HG02678 (cell line): ENCODE data around the gene FGF22.
"Not testable (repeated sequence)": the region's sequence is repeated elsewhere in the genome, so short reads cannot be mapped to it uniquely, and the experiment has no call there.

ENCODE experiments used
- ATAC-seq: cut with Tn5 transposase; IDR thresholded peaks from one replicate; pipeline ENCODE4 v1.9.1; 2021; ENCODE audit warnings: mild to moderate bottlenecking, moderate library complexity; ENCODE audit not compliant: unreplicated experiment

The FGF22 gene

DNA sequence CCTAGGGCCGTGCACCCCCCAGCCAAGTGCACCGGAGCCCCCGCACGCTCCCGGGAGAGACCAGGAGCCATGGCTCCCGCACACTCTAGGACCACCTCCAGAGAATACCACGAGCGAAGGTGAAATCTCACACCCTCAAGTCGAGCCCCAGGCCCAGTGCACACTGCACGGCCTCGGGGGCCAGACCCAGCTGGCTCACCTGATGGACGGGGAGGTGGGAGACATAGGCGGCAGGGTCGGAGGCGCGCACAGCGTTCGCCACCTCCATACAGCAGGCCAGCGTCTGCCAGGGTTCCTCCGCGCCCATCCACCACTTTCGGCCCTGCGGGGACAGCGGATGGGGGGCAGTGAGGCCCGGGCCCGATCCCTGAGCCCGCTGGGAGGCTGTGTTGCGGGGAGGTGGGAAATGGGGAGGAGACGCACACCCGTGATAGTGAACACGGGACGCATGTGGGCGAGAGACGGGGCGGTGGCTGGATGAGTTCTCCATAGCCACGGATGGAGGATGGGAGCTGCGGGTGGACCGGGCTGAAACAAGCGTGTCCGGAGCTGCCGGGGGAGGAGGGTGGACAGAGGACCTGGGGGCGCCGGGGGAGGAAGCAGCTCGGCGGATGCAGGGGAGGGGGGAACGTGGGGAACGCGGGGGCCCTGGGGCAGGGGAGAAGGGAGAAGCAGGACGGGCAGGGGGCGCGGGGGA, 19.4 kb upstream of the FGF22 start:
- ATAC-seq = no peak

GRCh38 chr19:621191-621590, 18.5 kb upstream of the FGF22 start:
- ATAC-seq = not testable (repeated sequence)

- ATAC-seq = no peak
These were observed 17.9 kb upstream of the FGF22 start for GRCh38 chr19:621819-622218.

DNA sequence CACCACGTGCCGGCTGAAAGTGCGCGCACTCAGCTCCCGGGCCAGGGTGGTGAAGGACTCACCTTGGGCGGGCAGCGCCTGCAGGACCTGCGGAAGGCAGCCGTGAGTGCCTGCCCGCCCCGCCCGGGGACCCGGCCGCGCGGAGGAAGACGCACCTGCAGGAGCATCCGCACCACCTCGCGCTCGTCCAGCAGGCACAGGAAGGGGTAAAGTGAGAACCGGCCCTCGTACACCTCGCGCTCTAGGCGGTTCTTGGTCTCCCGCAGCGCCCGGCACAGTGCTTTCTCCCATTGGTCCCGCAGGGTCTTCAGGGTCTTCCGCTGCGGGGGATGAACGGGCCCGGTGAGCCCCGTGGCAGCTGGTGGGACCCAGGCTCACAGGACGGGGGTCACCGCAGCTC, 17.0 kb upstream of the FGF22 start:
- no peak for ATAC-seq

- no peak for ATAC-seq
These were observed 16.3 kb upstream of the FGF22 start for GRCh38 chr19:623175-623916.

- no peak for ATAC-seq
These were observed 15.7 kb upstream of the FGF22 start for GRCh38 chr19:623974-624373.

DNA sequence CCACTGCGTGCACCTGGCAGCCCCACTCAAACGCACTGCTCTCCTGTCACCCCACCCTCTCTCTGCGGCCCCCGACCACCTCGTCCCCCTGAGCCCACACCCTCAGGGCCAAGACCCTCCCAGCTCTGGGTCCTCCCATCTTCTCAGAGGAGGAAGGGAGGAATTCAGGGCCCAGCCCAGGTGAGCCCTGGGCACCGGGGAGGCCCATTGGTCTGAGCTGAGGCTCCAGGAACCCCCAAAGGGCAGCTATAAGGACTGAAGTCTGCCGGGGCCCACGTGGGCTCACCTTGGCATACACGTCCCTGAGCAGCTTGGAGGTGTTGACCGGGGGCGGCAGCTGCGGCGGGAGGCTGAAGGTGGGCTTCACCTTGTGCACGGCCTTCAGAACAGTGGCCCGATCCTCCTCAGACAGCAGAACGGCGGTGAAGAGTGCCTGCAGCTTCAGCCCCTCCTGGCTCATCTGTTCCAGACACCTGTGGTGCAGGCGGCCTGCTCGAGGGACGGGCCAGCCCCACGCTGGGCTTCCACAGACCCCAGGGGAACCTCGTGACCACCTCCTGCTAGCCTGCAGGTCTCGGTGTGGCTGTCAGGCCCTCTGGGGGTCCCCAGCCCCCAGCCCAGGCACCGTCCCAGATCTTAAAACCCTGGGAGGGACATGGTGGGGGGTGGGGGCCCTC, 15.1 kb upstream of the FGF22 start:
- no peak for ATAC-seq

DNA sequence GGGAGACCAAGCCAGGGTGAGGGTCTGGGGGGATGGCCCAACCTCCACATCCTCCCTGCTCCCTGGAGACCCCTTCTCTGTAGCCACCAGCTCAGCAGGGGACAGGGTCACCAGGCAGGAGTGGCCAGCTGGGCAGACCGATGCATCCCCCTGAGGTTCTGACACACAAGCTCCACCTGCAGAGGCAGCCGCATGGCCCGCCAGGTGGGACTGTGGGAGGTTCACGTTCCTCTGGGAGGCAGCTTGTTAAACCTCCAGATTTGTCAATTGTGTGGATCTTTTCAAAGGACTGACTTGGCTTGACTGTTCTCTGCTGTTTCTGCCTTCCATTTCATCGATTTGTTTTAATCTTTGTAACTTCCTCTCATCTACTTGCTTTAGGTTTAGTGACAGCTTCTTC, 14.4 kb upstream of the FGF22 start:
- ATAC-seq = no peak

DNA sequence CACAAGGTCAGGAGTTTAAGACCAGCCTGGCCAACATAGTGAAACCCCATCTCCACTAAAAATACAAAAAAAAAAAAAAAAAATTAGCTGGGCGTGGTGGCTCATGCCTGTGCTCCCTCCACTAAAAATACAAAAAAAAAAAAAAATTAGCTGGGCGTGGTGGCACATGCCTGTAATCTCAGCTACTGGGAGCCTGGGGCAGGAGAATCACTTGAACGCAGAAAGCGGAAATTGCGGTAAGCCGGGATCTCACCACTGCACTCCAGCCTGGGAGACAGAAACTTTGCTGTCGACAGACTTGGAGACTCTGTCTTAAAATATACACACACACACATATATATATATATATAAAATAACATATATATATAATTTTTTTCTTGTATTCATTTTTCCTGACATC, 13.1 kb upstream of the FGF22 start:
- ATAC-seq = not testable (repeated sequence)

DNA sequence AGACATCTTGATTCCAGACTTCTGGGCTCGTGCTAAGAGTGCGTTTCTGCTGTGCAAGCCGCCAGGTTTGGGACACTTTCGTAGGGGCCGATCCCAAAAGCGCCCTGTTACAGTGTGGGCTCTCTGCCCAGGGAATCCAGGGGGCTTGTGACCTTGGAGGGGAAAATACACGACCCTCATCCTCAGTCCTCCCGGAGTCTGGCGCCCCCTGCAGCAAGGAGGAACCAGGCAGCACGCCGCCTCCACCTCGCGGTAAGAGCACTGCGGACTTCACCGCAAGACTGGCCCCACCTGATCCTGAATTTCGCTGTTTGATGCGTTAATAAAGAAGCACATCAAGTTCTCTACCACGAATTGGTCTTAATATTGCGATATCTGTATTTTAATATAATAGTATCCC, 11.5 kb upstream of the FGF22 start:
- ATAC-seq = no peak

- not testable (repeated sequence) for ATAC-seq
These were observed 10.2 kb upstream of the FGF22 start for GRCh38 chr19:629515-629914.

DNA sequence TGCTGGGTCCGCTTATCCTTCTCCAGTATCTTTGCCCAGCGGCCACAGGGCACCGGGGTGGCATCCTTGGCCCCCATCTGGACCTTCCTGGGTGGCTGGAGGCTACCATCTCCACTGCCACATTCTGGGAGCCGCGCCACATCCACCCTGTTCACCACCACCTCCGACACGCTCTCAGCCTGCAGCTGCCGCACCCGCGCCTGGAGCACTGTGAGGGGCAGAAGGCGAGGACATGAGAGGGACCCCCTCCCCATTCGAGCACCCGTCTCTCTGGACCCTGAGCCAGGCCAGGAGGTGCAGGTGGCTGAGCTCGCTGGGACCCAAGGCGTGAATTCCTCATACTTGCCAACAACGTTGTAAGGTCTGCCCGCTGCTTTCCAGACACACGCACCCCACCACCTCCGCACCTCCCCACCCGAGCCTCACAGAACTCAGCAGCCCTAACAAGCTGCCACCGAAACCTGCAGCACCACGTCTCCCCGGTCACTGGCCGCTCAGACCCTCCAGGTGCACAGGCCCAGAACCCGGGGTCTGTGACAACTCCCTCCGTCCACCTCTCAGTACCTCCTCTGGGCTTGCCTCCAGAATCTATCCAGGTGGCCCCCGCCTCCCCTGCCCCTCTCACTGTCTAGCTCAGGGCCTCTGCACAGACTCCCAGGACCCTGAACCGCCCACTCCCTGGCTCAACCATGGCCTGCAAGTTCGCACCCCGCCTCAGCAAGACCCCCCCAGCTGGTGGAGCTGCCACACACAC, 9.5 kb upstream of the FGF22 start:
- no peak for ATAC-seq

GRCh38 chr19:632579-633067, 7.1 kb upstream of the FGF22 start:
- ATAC-seq = peak; percentile 6

- ATAC-seq = peak; percentile 91
These were observed 6.5 kb upstream of the FGF22 start, which contains the start of gene POLRMT for GRCh38 chr19:633068-633785. TSS of gene POLRMT (minus strand) at chr19:633537. CDS start at chr19:633512, 25 bp downstream.

DNA sequence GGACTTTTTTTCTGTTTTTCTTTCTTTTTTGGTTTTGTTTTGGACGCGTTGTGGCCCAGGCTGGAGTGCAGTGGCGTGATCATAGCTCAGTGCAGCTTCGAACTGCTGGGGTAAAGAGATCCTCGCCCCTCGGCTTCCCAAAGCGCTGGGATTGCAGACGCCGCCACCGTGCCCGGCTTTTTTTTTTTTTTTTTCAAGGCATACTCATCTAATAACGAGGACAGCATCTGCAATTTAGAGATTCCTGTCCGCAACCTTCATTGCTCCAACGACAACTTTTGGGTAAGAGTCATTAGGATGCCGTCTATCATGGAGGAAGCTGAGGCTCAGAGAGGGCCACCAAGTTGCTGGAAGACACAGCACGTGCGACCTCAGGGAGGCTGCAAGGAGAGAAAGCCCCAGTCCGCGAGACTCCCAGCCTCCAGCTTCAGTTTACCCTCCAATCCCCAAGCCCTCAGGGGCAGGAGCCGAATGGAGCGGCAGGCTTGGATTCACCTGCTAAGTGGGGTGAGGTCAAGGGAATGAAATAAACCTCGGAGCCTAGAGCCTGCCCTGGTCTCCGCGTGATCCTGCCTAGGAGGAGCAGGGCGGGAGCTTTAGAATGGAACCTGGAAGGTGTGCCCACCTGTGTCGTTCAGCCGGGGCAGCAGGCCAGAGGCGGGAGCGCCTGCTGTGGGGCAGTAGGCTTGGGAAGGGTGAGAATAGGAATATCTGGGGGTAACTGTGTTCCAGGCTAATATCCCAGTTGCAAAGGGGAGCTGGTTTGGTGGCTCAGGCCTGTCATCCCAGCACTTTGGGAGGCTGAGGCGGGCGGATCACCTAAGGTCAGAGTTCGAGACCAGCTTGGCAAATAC, 5.7 kb upstream of the FGF22 start:
- no peak for ATAC-seq

DNA sequence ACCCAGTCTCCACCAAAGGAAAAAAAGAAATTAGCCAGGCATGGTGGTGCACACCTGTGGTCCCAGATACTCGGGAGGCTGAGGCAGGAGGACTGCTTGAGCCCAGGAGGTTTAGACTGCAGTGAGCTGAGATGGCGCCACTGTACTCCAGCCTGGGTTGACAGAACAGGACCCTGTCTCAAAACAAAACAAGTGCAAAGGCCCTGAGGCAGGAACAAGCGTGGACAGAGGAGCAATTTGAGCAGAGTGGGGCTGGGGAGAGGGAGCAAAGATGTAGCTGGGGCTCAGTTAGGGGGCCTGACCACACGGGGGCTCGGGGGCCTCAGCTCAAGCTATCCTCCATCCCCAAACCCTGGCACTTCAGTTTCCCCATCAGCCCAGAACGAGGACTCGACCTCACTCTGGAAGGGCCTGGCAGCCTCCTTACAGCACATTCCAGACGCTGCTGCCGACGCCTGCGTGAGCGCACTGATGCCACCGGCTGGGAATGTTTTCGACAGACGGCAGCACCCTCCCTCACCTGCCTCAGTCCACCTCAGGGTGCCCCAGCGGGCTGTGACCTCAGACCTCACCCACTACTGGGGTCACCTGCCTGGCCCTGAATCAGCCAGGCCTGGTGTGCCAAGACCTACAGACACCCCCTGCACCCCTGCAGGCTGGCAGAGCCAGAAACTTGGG, 4.6 kb upstream of the FGF22 start:
- no peak for ATAC-seq

GRCh38 chr19:638906-639252, 800 bp upstream of the FGF22 start:
- no peak for ATAC-seq

DNA sequence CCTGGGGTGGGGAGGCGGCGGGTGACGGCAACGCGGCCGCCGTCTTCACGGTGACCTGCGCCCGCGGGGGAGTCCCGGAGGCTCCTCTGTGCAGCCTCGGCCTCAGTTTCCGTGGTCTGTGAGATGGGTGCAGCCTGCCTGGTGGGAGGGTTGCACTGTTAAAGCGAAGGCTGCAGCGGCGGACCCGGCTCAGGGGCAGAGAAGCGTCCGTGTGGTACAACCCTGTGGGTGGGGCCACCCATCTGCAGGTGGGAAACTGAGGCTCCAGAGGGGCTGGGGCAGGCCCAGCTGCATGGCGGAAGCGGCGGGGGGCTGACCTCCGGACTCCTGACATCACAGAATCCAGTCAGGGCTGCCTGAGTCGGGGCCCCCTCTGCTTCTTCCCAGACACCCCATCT, 481 bp downstream of the FGF22 start:
- no peak for ATAC-seq

GRCh38 chr19:640606-641189, 1.0 kb downstream of the FGF22 start:
- no peak for ATAC-seq
